HG02973 (cell line): ENCODE results near the gene EAPP.
A peak's percentile ranks its signal among the peaks of the same experiment; 100 is the strongest.
"Not testable (repeated sequence)": the region's sequence is repeated elsewhere in the genome, so short reads cannot be mapped to it uniquely, and the experiment has no call there.

Experiments
- ATAC-seq: cut with Tn5 transposase; IDR thresholded peaks from one replicate; pipeline ENCODE4 v1.9.1; 2021; ENCODE audit warnings: moderate library complexity; ENCODE audit not compliant: unreplicated experiment

EAPP gene

DNA sequence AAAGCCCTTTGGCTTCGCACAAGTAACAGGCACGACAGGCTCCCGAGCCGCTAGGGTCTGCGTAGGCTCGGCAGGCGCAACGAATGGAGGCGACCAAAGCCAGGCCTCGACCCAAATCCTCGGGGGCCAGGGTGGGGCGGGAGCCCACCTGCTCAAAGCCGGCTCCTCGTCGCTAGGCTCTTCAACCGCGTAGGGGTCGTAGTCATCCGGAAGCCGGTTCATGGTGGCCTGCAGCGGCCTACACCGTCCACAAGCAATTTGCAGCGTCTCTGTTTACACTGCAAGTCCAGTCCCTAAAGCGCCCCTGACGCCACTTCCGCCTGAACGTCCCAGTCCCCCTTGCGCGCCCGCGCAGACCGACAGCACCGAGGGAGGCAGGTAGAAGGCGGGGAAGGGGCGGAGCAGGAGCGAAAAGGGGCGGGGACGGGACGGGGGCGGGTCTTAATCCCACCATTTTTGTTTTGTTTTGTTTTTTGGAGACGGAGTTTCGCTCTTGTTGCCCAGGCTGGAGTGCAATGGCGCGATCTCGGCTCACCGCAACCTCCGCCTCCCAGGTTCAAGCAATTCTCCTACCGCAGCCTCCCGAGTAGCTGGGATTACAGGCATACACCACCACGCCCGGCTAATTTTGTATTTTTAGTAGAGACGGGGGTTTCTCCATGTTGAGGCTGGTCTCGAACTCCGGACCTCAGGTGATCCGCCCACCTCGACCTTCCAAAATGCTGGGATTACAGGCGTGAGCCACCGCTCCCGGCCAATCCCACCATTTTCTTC, at the start of gene EAPP:
Gene EAPP, minus strand, starts transcription at position 295 of the 774 bp plus-strand sequence. Its CDS starts 73 bp downstream, at position 222.
- peak; percentile 99 for ATAC-seq

DNA sequence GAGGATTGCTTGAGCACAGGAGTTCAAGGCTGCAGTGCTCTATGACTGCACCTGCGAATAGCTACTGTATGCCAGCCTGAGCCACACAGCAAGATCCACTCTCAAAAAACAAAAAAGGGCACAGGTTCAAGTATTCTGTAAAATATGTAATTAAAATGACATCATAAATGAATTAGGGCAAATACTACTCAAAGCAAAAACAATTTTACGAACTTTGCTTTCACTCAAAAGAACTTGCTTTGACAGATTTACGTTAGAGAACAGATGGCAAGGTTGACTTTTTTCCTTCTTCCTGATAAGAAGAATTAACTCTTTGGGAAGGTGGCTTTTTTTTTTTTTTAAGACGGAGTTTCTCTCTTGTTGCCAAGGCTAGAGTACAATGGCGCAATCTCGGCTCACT, 44.0 kb upstream of the EAPP start:
- no peak for ATAC-seq

GRCh38 chr14:34582117-34582680, 42.7 kb upstream of the EAPP start:
- ATAC-seq: no peak

GRCh38 chr14:34580381-34580780, 40.9 kb upstream of the EAPP start:
- no peak for ATAC-seq

GRCh38 chr14:34571771-34572170, 32.3 kb upstream of the EAPP start:
- no peak for ATAC-seq

GRCh38 chr14:34569750-34570149, 30.2 kb upstream of the EAPP start:
- ATAC-seq: no peak

DNA sequence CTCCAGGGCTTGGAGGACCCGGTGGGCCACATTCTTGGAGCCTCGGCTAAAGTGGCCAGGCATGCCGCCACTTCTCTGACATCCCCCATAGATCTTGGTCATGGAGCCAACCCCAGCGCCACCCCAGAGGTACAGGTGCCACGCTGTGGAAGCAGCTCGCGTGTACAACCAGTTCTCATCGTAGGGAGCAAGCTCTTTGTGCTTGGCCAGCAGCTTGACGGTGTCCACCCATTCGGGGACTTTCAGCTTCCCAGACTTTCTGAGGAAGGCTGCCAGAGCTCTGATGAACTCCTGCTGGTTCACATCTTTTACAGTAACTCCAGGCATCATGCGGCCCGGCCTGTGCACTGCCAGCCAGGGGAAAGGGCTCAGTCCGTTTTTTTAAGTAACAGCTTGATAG, 29.3 kb upstream of the EAPP start:
- no peak for ATAC-seq

GRCh38 chr14:34562776-34563150, 23.3 kb upstream of the EAPP start:
- no peak for ATAC-seq

GRCh38 chr14:34562037-34562775, 22.7 kb upstream of the EAPP start:
- not testable (repeated sequence) for ATAC-seq

DNA sequence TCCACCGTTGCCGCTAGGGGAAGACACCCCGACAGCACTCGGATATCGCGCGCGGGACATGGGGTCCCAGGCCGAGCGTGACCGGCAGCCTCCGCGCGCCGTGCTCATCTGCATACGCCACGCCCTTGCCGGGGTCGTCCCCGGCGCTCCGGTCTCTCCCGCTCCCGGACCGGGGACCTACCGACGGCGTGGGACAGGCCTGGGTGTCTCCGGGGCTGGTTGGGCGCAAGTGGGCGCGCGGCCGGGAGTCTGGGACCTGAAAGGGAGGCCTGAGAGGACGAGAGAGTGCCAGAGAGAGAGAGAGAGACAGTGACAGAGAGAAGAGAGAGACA, 17.0 kb upstream of the EAPP start:
- peak; percentile 43 for ATAC-seq

GRCh38 chr14:34555583-34556497, 16.3 kb upstream of the EAPP start:
- ATAC-seq: peak; percentile 64

- no peak for ATAC-seq
These were observed 15.2 kb upstream of the EAPP start for GRCh38 chr14:34554540-34555250.

- not testable (repeated sequence) for ATAC-seq
These were observed 9.9 kb upstream of the EAPP start for GRCh38 chr14:34549276-34549966.

DNA sequence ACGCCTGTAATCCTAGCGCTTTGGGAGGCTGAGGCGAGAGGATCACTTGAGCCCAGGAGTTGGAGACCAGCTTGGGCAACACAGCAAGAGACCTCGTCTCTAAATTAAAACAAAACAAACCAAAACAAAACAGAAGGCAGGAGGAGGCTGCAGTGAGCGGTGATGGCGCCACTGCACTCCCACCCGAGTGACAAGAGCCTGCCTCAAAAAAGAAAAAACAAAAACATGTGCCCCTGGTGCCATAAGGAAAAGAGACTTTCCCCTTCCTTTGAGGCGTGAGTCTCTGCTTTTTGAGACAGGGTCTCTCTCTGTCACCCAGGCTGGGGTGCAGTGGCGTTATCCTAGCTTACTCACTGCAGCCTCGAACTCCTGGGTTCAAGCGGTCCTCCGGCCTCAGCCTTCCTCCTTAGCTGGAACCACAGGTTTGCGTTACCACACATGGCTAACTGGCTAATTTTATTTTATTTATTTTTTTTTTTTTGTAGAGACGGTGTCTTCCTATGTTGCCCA, 9.0 kb upstream of the EAPP start:
- no peak for ATAC-seq

GRCh38 chr14:34547136-34547520, 7.6 kb upstream of the EAPP start:
- ATAC-seq: peak; percentile 41

GRCh38 chr14:34546272-34547135, 7.0 kb upstream of the EAPP start:
- ATAC-seq: peak; percentile 66

GRCh38 chr14:34540181-34541059, 919 bp upstream of the EAPP start:
- ATAC-seq: not testable (repeated sequence)
